Hematopoietic multipotent progenitor cell treated with erythropoietin and hydrocortisone succinate and interleukin-3 and kit ligand, for 15 days (in vitro differentiated cells): ENCODE data around the gene PLCG1.

ENCODE experiments used
- DNase-seq: peaks from one replicate; pipeline ENCODE4 v3.0.0-alpha.2; 2015; ENCODE audit warnings: low spot score

The PLCG1 gene

DNA sequence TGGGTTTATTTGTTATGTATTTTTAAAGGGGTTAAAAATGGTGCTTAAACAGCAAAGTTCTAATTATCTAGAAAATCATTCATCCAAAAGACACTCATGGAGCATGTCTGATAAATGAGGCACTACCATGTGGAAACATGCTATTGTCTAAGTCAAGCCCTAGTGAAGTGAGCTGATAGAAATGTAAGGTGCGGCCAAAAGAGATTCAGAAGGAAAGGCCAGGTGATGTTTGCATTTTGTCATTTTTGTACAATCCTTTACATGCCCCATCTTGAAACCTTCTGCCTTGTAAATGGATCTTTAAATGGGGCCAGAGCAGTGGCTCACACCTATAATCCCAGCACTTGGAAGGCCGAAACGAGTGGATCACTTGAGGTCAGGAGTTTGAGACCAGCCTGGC, 77.3 kb downstream of the PLCG1 start:
- no peak for DNase-seq

DNA sequence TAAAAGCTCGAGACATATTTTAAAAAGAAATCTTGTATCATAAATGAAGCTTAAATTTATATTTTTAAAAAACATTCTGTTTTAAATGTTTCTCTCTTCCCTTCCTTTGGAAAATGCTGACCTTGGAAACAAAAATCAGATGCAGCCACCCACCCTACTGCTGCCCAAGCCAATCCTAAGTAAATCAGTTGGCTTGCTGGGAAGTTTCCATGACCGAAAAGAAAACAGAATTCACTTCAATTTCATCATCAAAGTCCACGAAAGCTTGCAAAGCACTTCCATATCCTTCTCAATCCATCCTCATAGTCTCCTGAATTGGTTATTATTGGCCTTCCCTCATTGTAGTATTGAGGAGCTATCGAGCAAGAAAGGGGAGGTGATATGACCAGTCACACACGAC, 80.1 kb downstream of the PLCG1 start:
- no peak for DNase-seq

GRCh38 chr20:41218466-41218865, 81.1 kb downstream of the PLCG1 start:
- DNase-seq = no peak

- DNase-seq = no peak
Observed at GRCh38 chr20:41219824-41220223, 82.5 kb downstream of the PLCG1 start.

GRCh38 chr20:41221614-41222218, 84.4 kb downstream of the PLCG1 start:
- no peak for DNase-seq

- no peak for DNase-seq
Observed at GRCh38 chr20:41222296-41222695, 85.0 kb downstream of the PLCG1 start.

GRCh38 chr20:41222703-41223102, 85.4 kb downstream of the PLCG1 start:
- DNase-seq = no peak

DNA sequence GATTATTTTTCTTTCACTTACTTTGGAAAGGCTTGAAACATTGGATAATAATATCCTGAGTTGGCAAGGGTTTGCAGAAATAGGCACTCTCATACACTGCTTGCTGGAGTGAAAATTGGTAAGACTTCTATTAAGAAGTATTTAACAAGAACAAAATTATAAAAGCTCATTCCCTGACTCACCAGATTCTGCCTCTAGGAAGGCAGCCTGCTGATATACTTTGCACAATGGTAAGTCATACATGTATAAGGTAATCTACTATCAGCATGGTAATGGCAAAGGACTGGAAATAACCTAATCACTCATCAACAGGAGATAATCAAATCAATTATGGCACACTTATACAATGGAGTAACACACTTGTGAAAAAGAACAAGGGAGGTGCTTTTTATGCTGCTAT, 85.8 kb downstream of the PLCG1 start:
- no peak for DNase-seq

DNA sequence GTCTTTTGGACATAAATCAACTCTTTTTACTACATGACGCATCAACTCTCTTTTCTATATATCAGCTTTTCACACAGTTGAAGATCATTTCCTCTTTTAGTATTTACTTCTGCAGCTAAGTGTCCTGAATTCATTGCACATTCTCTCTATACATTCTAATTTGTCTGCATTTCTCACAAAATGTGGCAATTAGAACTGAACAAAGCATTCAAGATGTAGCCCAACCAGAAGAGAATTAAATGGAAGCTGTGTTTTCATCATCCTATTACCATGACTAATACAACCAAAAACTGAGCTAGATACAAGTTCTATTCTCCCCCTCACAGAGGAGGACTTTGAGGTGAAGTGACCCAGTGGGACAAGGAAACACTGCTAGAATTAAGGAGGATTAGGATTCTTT, 86.9 kb downstream of the PLCG1 start:
- DNase-seq = no peak

GRCh38 chr20:41225091-41225490, 87.7 kb downstream of the PLCG1 start:
- DNase-seq = no peak

- no peak for DNase-seq
Observed at GRCh38 chr20:41226426-41226825, 89.1 kb downstream of the PLCG1 start.
